Measurements from ENCODE around the gene SMARCD1. TPM values are rescaled to one million over a fixed set of nuclear protein-coding genes. Genes with fewer than 3 reads are reported as not detected.

SMARCD1 gene
- total RNA-seq, 1 experiment from 2014 or later = 152 TPM

DNA sequence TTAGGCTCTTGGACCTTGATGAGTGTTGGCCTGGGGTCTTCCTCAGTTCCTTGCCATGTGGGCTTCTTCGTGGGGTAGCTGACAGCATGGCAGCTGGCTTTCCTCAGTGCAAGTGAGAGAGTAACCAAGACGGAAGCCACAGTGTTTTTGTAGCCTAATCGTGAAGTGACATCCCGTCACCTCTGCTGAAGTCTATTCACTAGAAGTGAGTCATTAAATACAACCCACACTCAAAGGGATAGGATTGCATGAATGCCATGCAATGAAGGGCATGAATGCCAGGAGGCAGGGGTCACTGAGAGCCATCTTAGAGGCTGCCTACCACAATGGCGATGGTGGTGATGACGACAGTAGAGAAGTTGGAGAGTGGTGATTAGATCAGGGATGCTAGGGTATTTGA is 41.3 kb upstream of the SMARCD1 start:
- no peaks in the 10 kb centered on the region for H3K9me3 Mint-ChIP-seq
- H3K18ac ChIP-seq (ENCODE audit: insufficient read length, low read depth, low read length) = no peak overlapping the region
- no peaks in the 10 kb centered on the region for H3K9me3 ChIP-seq (ENCODE audit: control insufficient read depth, low read depth, low read length)
- no peaks in the 10 kb centered on the region for H3K4me1 ChIP-seq (ENCODE audit: insufficient read depth, low read length)
- H2BK15ac ChIP-seq (ENCODE audit: low read depth, low read length) = no peak overlapping the region
- H2BK120ac ChIP-seq (ENCODE audit: low read depth, low read length, poor library complexity, severe bottlenecking) = no peak overlapping the region
- no peaks in the 10 kb centered on the region for H3K79me1 ChIP-seq (ENCODE audit: insufficient read depth, low read depth, low read length, poor library complexity, severe bottlenecking)
- no peaks in the 10 kb centered on the region for H3K36me3 Mint-ChIP-seq (ENCODE audit: insufficient read depth in 1 of 3, low read depth in 3 of 3)
- no peak overlapping the region for H3K56ac ChIP-seq (ENCODE audit: insufficient read length, low read depth, low read length)
- H3K27me3 Mint-ChIP-seq (ENCODE audit: low read depth) = peaks cover 84% of the 10 kb centered on the region
- H3K4me1 Mint-ChIP-seq = peaks cover 11 to 15% of the 10 kb centered on the region in 2 experiments
- no peak overlapping the region for H3K27ac ChIP-seq (ENCODE audit: insufficient read length, low read depth, low read length)
- DNase-seq = no peak
- H4K8ac ChIP-seq (replicated peaks; ENCODE audit: insufficient read length, low read depth, low read length) = no peak overlapping the region
- H3K9ac ChIP-seq (ENCODE audit: extremely low read depth, insufficient read length, low read length) = no peak overlapping the region
- H2BK12ac ChIP-seq (ENCODE audit: insufficient read length, low read depth, low read length) = no peak overlapping the region
- H3K23me2 ChIP-seq (ENCODE audit: insufficient read length, low read depth, low read length, poor library complexity, severe bottlenecking) = no peaks in the 10 kb centered on the region
- no peak overlapping the region for H2BK20ac ChIP-seq (ENCODE audit: low read depth, low read length, poor library complexity, severe bottlenecking)
- H2BK5ac ChIP-seq (ENCODE audit: insufficient read length, low read length) = no peak overlapping the region
- no peak overlapping the region for H4K5ac ChIP-seq (ENCODE audit: insufficient read length, low read depth, low read length)
- H3K23ac ChIP-seq (ENCODE audit: insufficient read length, low read depth, low read length) = no peak overlapping the region
- TF ChIP-seq CTCF (conservative IDR thresholded peaks at IDR 0.05) = no peak
- no peaks in the 10 kb centered on the region for H4K20me1 ChIP-seq (ENCODE audit: control insufficient read depth, insufficient read depth, insufficient read length)
- no peak overlapping the region for H3K27ac Mint-ChIP-seq
- no peak overlapping the region for H3K4me2 ChIP-seq (ENCODE audit: insufficient read depth, insufficient read length, low read length)
- H3K4ac ChIP-seq (ENCODE audit: low read depth, low read length) = no peak overlapping the region
- no peak overlapping the region for H4K91ac ChIP-seq (ENCODE audit: insufficient read length, low read depth, low read length)
- no CpG with 5 or more reads among the region's 6 CpGs for WGBS (ENCODE audit: extremely low coverage, insufficient read length, low lambda C conversion rate)
- H2AFZ ChIP-seq (ENCODE audit: low read length) = no peak overlapping the region
- no peak overlapping the region for H3K14ac ChIP-seq (ENCODE audit: insufficient read depth, low read length)
- no peaks in the 10 kb centered on the region for H3K79me2 ChIP-seq (ENCODE audit: insufficient read depth, low read length)
- H3K4me3 Mint-ChIP-seq = no peak overlapping the region
- H3T11ph ChIP-seq (ENCODE audit: low read length) = no peak overlapping the region
- H2AK5ac ChIP-seq (ENCODE audit: insufficient read length, low read length) = no peak overlapping the region
- H3K27me3 ChIP-seq (ENCODE audit: insufficient read depth, low read length) = no peaks in the 10 kb centered on the region; the same call in 1 of the 2 replicates

Data from H9 (cell line).